ENCODE results near the gene KRT72. TPM values are rescaled to one million over a fixed set of nuclear protein-coding genes. Genes with fewer than 3 reads are reported as not detected.
"Not testable (repeated sequence)": the region's sequence is repeated elsewhere in the genome, so short reads cannot be mapped to it uniquely, and the experiment has no call there.

KRT72 gene
- total RNA-seq, 1 donor from 2014 or later, result not detected

DNA sequence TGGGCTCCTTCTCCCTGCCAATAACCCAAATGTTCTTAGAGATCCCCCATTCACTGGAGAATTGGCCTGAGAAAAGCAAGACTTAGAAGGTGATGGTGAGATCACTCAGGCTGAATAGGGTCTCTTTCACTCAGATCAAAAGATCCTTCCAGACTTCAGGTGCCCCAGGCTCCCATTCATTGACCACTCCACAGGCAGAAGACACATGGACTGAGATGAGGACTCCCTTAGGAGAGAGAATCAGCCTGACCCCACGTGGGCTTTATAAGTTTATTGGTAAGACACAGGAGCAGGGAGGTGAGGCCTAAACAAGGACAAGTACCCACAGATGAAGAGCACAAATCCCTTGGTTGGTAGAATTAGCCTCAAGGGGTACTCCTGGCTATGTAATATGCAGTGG, 6.1 kb upstream of the KRT72 start:
- no peak for DNase-seq (ENCODE audit: low read depth in 2 of 2)

DNA sequence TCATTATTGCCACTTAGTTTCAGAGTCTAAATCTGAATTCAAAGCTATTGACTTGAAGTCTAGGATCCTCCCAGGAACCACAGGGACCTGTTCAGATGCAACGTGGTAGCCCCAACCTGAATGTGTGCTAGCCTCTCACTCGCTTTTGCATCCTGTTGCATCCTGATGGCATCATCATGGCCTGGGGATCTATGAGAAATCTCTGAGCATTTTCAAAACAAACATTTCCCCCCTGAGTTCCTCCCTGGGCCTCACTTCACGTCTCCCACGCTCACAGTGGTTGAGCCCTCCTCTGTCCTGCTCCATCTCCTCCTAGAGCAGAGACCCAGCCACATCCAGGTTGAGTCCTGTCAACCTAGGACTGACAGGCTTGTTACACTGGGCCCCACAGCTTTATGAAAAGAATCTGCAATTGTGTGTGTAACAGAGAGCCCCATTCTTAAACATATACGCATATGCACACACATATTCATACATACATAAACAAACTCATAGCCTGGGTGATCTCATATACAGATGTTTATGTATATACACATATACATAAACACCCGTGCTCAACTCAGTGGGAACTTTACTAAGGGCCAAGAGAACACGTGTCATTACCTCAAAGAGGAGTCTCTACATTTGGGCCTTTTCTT, 5.4 kb upstream of the KRT72 start:
- no peak for DNase-seq (ENCODE audit: low read depth in 2 of 2)

DNA sequence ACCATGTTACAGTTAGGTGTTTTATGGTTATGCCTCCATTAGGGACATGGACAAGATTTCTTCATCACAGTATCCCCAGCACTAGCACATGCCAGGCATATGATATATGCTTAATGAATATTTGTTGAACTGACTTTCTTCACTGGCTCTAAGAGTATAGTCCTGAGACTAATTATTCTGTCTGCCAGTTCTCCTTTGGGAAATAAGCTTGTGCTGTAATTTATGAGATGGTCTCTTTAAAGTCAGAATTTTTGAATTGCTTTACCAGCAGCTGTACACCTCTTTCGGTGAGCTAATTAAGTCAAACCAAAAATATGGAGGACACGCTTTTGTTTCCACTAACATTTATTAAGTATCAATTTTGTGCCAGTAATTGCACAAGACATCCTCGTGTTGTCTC, 4.8 kb upstream of the KRT72 start:
- DNase-seq (ENCODE audit: low read depth in 2 of 2), result no peak

DNA sequence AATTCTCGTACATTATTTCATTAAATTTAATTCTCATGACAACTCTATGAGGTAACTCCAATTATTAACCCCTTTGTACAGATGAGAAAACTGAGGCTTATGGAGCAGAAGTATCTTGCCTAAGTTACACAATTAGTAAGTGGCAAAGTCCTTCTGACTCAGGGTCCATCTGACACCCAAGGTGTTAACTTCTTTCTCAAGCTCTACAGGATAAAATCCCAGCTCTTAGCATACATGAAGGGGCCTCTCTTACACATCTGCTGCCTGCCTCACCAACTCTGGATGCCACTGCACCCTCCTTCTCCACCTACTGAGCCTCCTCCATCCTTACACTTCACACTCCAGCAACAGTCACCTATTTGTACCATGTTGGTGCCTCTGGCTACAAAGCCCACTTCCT, 4.3 kb upstream of the KRT72 start:
- DNase-seq (ENCODE audit: low read depth in 2 of 2), result no peak

DNA sequence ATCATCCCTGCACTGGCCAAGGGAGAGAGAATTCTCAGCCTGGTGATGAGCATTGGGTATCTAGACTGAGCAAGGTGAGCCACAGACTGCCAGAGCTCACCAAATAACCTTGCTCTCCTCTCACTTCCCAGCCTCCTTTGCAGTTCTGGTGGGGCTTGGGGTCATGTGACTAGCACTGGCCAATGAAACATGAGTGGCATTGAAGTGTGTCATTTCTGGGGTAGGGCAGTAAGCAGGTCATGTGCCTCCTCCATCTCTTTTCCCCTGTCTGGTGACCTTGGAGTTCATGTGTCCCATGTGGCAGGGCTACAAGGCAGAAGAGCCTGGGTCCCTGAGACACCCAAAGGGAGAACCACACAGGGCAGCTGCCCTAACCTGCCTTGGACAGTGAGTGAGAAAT, 3.6 kb upstream of the KRT72 start:
- DNase-seq (ENCODE audit: low read depth in 2 of 2), result no peak

DNA sequence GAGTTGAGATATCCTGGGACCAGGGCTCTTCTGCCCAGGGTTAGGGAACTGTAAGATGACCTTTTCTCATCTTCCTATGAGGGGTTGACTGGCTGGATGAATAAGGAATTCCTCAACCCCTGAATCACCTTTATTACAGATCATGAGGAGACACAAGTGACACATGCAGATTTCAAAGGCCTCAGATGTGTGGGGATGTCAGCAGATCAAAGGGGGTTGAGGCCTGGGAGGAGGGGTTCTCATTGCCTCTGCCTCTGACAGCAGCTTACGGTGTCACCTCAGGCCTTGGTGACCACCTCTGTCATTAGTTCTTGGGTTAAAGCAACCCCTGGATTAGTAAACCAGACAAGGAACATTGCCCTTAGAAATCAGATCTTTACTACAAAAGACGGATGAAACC, 2.1 kb upstream of the KRT72 start:
- no peak for DNase-seq (ENCODE audit: low read depth in 2 of 2)

DNA sequence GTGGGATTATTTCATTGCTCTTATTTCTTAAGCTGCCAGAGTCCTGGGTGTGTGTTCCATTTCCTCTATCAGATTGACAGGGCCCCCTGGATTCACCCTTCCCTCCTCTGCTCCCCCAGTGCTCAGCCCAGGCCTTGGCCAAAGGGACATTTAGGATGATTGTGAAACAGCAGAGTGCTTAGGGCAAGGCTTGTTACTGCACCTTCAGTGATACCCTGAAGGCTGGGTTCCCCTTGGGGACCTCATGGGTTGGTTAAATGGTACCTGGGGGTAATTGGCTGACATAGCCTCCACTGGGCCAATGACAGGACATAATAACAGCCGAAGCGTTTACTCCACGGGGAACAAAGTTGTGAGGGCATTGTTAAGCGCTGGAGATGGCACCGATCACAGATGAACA, 1.3 kb upstream of the KRT72 start:
- DNase-seq (ENCODE audit: low read depth in 2 of 2), result no peak

DNA sequence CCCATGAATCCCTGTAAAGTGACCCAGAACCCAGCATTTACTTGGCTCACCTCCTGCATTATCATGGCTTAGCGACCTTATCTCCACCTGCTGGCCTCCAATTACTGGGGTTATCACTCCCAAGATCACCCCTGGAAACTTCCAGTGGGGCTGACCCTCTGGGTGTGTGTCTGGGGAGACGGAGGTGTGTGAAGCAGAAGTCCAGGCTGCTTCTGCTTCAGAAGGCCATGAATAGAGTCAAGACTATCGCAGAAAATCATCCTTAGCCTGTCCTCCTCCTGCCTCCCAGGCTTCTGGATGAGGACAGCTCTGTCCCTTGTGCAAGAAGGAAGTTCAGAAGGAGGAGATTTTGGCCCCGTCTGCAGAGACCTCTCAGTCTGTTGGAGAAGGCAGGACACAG, 408 bp upstream of the KRT72 start:
- DNase-seq (ENCODE audit: low read depth in 2 of 2), result no peak

DNA sequence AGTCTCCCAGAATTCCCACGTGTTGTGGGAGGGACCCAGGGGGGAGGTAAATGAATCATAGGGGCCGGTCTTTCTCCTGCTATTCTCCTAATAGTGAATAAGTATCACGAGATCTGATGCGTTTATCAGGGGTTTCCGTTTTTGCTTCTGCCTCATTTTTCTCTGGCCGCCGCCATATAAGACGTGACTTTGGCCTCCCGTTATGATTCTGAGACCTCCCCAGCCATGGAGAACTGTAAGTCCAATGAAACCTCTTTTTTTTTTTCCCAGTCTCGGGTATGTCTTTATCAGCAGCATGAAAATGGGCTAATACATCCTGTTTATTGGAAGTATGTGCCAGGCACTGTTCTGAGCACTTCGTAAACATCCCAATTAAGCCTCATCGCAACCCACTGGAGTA, 788 bp downstream of the KRT72 start:
- no peak for DNase-seq (ENCODE audit: low read depth in 2 of 2)

DNA sequence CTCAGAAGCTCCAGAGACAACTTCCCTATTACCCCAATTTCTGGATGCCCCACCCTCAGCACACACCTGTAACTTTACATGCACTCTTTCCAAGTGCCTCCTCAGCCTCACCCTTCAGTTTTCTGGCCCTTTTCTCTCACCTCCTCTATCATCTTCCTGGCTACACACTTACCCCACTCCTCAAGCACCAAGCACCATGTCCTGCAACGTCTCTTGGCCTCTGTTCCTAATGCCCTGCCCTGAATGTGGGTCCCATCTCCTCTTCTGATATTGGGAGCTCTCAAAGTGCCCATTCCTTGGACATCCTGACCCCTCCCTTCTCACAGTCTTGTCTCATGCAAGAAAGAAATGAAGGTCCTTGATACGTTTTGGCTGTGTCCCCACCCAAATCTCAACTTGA, 1.2 kb downstream of the KRT72 start:
- DNase-seq (ENCODE audit: low read depth in 2 of 2), result no peak

DNA sequence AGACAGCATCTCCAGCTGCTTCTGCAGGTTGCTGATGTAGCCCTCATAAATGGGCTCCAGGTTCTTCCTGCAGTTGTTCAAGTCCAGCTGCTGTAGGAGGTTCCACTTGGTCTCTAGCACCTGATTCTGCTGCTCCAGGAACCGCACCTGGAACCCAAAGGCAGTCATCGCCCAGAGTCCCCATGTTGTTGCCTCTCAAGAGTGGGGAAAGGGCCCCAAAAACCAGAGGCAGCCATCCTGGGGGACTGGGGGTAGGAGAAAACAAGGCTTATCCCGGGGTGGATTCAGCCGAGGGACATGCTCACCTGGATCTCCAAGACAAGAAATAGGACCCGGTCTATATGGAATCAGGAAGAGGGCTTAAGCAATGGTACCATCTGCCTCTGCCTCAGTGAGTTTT, 2.3 kb downstream of the KRT72 start:
- no peak for DNase-seq (ENCODE audit: low read depth in 2 of 2)

DNA sequence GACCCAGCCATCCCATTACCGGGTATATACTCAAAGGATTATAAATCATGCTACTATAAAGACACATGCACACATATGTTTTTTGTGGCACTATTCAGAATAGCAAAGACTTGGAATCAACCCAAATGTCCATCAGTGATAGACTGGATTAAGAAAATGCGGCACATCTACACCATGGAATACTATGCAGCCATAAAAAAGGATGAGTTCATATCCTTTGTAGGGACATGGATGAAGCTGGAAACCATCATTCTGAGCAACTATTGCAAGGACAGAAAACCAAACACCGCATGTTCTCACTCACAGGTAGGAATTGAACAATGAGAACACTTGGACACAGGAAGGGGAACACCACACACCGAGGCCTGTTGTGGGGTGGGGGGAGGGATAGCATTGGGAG, 7.0 kb downstream of the KRT72 start:
- DNase-seq (ENCODE audit: low read depth in 2 of 2), result not testable (repeated sequence)

DNA sequence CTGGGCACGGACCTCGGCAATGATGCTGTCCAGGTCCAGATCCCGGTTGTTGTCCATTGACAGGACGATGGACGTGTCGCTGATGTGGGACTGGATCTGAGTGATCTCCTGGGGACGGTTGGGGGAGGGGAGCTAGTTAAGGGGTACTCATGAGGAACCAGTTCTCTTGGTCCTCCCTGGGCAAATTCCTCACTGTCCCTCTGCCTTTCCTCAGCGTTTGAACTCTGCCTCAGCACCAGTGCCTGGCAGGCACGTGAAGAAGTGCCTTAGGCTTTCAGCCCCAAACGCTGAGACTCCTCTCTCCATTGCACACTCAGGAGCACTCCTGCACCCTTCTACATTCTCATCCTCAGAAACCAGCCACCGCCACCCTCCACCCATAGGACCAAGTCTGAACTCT, 9.7 kb downstream of the KRT72 start:
- no peak for DNase-seq (ENCODE audit: low read depth in 2 of 2)

DNA sequence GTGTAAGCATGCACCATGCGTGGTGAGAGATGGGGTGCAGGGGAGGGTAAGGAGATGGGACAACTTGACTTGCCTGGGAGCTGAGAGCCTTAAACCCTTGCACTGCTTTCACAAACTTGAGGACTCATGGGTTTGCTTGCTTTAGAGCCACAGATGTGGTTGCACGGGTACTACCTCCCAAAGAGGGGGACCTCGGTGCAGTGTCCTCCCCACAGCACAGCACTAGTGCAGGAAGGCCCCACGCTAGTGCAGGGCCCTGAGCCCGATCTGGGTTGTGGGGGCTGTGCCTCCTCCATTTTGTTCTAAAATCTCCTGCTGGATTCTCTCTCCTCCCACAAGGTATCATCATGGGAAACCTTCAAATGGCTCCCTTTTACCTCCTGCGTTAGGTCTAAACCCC, 11.2 kb downstream of the KRT72 start:
- DNase-seq (ENCODE audit: low read depth in 2 of 2), result no peak

DNA sequence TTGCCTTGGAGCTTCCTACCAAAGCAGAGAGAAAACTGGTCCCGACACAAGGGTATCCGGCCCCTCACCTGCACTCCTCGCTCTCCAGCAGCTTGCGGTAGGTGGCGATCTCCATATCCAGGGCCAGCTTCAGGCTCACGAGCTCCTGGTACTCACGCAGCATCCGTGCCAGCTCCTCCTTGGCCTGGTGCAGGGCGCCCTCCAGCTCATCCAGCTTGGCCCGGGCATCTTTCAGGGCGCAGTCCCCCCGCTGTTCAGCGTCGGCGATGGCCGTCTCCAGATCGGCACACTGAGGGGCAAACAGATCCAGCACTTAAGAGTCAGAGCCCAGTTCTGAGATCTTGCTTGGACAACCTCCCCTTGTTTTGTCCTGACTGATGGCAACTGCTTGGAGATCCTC, 13.7 kb downstream of the KRT72 start:
- DNase-seq (ENCODE audit: low read depth in 2 of 2), result no peak

DNA sequence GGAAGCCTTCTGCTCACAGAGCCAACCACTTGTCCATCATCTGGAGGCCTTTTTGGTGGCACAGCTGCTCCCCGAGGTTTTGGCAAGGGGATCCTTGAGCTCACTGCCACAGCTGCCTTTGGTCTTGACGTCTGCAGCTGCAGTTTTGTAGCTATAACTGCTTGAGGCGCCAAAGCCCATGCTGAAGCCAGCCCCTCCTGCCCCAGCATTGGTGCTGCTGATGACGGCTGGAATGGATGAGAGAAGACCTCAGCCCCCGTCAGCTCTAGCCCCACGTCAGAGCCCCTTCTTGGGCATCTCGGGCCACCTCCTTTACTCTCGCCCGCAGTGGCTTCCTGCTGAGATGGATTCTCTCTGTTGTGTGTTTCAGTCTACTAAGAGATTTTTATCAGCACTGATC, 15.3 kb downstream of the KRT72 start:
- no peak for DNase-seq (ENCODE audit: low read depth in 2 of 2)

DNA sequence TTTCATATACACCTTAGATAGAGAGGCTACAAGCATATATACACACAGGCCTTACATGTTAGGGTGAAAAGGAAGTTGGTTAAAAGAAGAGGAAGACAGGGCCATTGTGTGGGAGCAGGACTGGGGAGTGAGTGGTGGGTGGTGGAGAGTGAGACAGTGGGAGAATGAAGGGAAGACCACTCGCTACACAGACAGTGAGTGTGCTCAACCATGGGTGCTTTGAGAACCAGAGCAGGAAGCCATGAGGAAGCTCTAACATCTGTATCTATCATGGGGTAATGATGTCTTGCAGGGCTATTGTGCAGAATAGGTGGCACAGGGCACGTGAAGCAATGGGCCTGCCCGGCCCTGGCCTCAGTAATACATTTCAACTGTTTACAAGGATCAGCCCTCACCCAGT, 16.2 kb downstream of the KRT72 start:
- DNase-seq (ENCODE audit: low read depth in 2 of 2), result no peak

DNA sequence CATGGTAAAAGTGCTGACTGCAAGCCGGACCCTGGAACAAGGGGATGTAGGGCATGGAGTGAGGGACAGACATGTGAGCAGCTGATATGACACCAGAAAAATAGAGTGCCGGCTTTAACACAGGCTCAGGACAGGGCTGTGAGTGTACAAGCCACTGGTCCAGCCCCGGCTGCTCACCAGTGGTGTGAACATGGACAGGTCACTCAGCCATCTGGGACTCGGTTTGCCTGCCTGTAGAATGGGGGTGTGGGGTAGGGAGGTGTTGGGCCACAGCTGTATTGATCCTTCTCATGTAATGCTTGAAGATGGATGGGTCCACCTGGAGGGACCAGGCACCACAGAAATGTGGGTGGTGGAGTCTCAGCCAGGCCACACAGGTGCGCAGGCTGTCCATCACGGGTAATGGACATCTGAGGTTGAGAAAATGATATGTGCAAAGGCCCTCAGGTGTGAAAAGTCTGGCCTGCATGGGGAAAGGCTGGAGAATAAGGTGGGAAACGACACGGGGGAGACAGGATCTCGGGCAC, 17.0 kb downstream of the KRT72 start:
- no peak for DNase-seq (ENCODE audit: low read depth in 2 of 2)

DNA sequence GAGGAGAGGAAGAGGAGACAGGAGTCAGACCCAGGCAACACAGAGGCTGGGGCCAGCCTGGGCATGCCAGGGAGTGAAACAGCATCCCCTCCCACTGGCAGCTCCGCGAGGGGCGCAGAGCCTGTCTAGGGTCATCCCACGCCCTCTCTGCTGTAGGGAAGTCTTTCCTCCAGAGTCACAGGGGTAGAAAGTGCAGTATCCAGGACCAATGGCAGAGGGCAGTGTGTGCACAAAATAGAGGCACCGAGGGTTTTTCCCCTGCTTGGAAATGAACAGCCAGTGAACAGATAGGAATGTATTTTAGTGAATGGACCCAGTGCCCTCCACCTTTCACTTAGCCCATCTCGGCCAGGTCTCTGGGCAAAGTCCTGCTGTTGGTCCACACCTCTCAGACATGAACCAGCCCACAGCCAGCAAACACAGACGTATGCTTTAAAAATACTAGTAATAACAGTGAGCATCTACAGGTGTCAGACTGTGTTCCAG, 18.2 kb downstream of the KRT72 start:
- peak; percentile 65 to 70 for DNase-seq (ENCODE audit: low read depth in 2 of 2)

DNA sequence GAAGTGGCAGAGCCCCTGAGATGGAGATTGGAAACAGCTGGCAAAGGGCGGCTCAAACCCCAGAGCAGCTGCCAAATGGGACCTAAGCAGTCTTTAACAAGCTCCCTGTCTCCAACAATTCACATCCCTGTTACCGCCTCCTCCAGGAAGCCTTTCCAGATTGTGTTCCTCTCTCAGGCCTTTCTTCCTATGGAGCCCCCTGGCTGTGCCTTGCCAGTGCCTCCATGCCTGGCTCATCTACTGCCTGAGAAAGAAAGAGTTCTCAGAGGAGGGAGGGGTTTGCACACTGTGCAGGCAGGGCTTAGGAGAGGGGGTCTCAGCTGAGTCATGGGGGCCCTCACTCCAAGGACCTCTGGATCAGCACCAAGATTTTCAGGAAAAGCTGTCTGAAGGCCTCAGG, 18.8 kb downstream of the KRT72 start:
- DNase-seq (ENCODE audit: low read depth in 2 of 2), result no peak

DNA sequence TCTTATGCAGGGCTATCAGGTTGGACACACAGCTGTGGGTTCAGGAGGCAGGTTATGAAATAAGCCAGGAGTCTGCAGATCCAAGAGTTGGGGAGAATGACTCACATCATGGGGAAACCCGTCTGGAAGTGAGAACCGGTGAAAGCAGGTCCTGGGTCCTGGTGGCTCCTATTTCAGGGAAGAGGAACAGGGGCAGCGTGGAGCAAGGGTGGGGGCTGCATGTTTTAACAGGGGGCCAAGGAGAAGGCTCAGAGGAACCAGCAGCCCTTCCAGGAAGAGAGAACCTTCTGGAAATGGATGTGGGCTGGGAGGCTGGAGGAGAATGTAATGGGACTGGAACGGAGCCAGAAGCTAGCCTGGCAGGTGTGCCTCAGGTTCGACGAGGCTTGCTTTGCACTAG, 19.8 kb downstream of the KRT72 start:
- DNase-seq (ENCODE audit: low read depth in 2 of 2), result no peak

DNA sequence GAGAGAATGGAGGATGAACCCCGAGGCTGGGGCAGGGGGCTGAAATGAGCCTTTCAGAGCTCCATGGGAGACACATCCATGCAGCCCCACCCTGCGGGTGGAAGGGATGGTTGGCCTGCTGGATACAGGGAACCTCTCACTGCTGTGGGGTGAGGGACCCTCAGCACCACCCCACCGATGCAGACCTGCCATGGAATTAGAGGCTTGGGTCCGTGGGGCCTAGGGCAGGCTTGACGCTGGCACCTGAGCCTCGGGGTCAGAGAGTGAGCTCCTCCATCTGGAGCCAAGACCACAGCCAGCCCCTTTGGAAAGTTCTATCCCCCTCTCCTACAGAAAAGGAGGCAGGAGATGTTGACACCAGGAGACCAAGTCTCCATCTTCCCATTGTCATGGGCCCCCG, 20.2 kb downstream of the KRT72 start:
- no peak for DNase-seq (ENCODE audit: low read depth in 2 of 2)

DNA sequence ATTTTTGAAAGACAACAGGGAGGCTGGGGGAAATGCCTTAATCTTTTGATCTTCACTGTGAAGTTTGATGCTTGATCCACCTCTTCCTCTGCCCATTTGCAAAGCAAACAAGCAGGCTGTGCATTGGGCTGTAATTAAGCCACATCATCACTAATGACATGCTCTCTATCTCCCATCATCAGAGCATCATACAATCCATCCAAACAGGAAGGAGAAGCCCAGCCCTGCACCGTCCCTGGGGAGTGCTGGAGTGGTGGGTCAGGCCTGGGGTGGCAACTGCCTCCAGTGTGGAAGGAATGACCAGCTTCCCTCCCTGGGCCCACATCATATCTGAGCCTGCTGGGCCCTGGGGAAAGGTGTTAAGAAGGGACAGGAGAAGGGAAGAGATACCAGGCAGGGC, 20.8 kb downstream of the KRT72 start:
- no peak for DNase-seq (ENCODE audit: low read depth in 2 of 2)
